Lower leg skin (tissue), 4 donors: ENCODE results near the gene DHRS7C. TPM values are rescaled to one million over a fixed set of nuclear protein-coding genes. Genes with fewer than 3 reads are reported as not detected.

ENCODE experiments used
- DNase-seq, 2 donors: peaks; one replicate each; pipeline ENCODE4 v3.0.0-alpha.2; 2019; ENCODE audit warnings: low spot score in 2 of 2
- H3K4me3 ChIP-seq: fragments of 200-600 bp; sonication (generic); 2 replicates; pipeline ENCODE4 v1.5.1; 2017; ENCODE audit warnings: mild to moderate bottlenecking, low read depth; ENCODE audit not compliant: poor library complexity, severe bottlenecking
- CTCF ChIP-seq, 3 donors: fragments of 450-650 bp; IDR thresholded peaks; one replicate each; pipeline ENCODE4 v1.5.1; 2016; ENCODE audit warnings: antibody characterized with exemption in 3 of 3, mild to moderate bottlenecking in 3 of 3, moderate library complexity in 2 of 3
- POLR2A ChIP-seq, 2 donors: fragments of 450-650 bp; IDR thresholded peaks; one replicate each; pipeline ENCODE4 v1.6.1; 2016 to 2017; ENCODE audit warnings: antibody characterized with exemption in 2 of 2, mild to moderate bottlenecking in 1 of 2, moderate library complexity in 1 of 2
- WGBS, 2 donors: methylation state at CpG; one replicate each; pipeline ENCODE4 v1.1.5; 2018; 5-methylcytosine and 5-hydroxymethylcytosine counted together
- intact Hi-C: fragments of 100-400 bp; cut with DNase I; formaldehyde crosslinking; loops from one replicate; pipeline ENCODE4 v1.15.0; 2023; ENCODE audit warnings: low total_unique reads
- total RNA-seq, 4 donors: library from RNA; depleted of rRNA; stranded (reverse); fragments of >200 nt; gene quantifications; one replicate each; pipeline ENCODE4 v1.1.0, GENCODE V29; 2016

DHRS7C gene
- total RNA-seq, 4 donors from 2014 or later = not detected

GRCh38 chr17:9783050-9783449 is 8.3 kb downstream of the DHRS7C start:
- WGBS, 2 donors = 75% methylated on average over 4 of the region's 4 CpGs
- H3K4me3 ChIP-seq = no peak overlapping the region
- TF ChIP-seq CTCF (IDR thresholded peaks at IDR 0.05) (no peak), POLR2A (IDR thresholded peaks at IDR 0.05) (no peak)
- no peak for DNase-seq
- intact Hi-C loops = no loop called here

DNA sequence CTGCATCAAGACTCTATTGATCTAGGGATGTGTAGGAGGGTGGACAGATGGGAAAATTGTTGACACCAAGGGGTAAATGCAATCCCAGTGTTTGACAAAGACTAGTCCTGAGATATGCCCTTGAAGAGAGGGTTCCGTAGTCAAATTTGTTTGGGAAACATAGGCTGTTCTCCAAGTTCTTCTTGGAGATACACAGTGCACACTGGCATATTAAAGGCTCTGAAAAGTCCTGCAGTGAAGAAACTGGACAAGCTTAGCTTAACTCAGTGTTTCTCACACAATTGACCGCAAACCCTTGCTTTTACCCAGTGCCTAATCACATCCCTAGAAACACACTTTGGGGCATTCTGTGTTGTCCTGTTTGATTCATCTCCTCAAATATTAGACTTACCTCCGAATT is 10.8 kb downstream of the DHRS7C start:
- TF ChIP-seq POLR2A (IDR thresholded peaks at IDR 0.05) (no peak), CTCF (IDR thresholded peaks at IDR 0.05) (no peak)
- no peak for DNase-seq
- intact Hi-C loops = no loop called here
- 86 to 90% methylated on average over 3 of the region's 3 CpGs for WGBS, 2 donors
- H3K4me3 ChIP-seq = no peak overlapping the region

- no peak for TF ChIP-seq POLR2A (IDR thresholded peaks at IDR 0.05)
- no peak for TF ChIP-seq CTCF (IDR thresholded peaks at IDR 0.05)
- 90 to 93% methylated on average over 9 of the region's 9 CpGs for WGBS, 2 donors
Measured at GRCh38 chr17:9776911-9777310, 14.5 kb downstream of the DHRS7C start.

GRCh38 chr17:9772658-9773057 is 18.7 kb downstream of the DHRS7C start:
- 66 to 69% methylated on average over 19 of the region's 19 CpGs for WGBS, 2 donors
- no peak for DNase-seq
- H3K4me3 ChIP-seq = no peak overlapping the region
- no peak for TF ChIP-seq CTCF (IDR thresholded peaks at IDR 0.05)
- no peak for TF ChIP-seq POLR2A (IDR thresholded peaks at IDR 0.05)
- intact Hi-C loops = no loop called here

More at GRCh38 chr17:9776911-9777310, 14.5 kb downstream of the DHRS7C start:
- intact Hi-C loops = no loop called here
- no peak overlapping the region for H3K4me3 ChIP-seq
- DNase-seq = no peak

DNA sequence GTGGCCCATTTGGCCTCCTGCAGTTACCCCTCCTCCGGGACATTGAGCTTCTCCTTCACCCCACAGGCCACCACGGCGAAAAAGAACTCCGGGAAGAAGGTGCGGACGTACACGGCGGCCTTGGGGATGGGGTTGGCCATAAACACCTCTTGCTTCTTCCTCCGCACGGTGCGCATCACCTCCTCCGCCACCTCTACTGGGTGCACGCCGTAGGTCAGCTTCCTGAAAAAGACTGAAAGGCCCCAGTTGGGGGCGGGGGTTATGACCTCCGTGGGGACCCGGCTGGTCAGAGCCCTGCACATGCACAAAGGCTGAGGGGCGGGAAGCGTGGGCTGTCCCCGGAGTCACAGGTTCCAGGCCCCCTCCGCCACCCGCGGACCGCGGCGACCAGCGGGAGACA is 19.9 kb downstream of the DHRS7C start:
- intact Hi-C loops = no loop called here
- TF ChIP-seq CTCF (IDR thresholded peaks at IDR 0.05) (no peak), POLR2A (IDR thresholded peaks at IDR 0.05) (no peak)
- DNase-seq = no peak
- no peak overlapping the region for H3K4me3 ChIP-seq
- WGBS, 2 donors = 92 to 93% methylated on average over 27 of the region's 27 CpGs

DNA sequence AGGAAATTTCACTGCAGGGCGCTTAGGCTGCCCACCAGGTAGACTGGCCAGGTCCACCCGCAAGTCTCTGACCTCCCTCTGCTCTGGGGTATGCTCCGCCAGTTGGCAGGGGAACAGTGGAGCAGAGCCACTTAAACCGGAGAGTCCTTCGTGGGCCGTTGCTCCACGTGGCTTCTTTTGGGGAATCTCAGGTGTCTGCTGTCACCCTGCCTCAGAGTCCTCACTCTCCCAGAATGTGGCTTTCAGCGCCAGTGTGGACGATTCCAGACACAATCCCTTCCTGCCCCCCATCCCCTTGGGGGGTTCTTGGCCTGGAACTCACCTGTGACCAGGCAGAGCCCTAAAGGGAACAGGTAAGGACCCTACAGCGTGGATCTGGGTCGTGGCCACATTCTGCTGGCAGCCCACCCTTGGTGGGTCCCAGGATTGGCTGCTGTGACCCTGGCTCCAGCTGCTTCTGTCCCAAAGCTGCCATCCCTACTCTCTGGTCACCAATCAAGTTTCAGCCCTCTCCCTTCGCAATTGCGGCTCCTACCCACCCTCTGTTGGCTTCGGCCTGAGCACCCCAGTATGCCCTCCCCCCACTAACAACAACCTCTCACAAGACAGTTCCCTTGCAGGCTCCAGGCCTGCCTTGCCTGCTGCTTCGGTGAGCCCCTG is 22.2 kb downstream of the DHRS7C start:
- intact Hi-C loops = no loop called here
- DNase-seq = no peak
- no peak overlapping the region for H3K4me3 ChIP-seq
- WGBS, 2 donors = 87% methylated on average over 14 of the region's 15 CpGs
- TF ChIP-seq CTCF (IDR thresholded peaks at IDR 0.05) (no peak), POLR2A (IDR thresholded peaks at IDR 0.05) (no peak)
